VCaP (cell line): ENCODE data around the gene PAPPA.

Source experiments
- H3K27ac ChIP-seq: fragments of 450-650 bp; 2 replicates; pipeline ENCODE4 v1.5.1; 2017
- CTCF ChIP-seq: fragments of 450-650 bp; conservative IDR thresholded peaks from 2 replicates; pipeline ENCODE4 v1.5.1; 2017; ENCODE audit warnings: mild to moderate bottlenecking, moderate library complexity

The PAPPA gene

GRCh38 chr9:116204252-116204882 lies 50.8 kb downstream of the PAPPA start:
- TF ChIP-seq CTCF = no peak
- H3K27ac ChIP-seq = no peak overlapping the region

GRCh38 chr9:116207371-116208111 lies 54.0 kb downstream of the PAPPA start:
- H3K27ac ChIP-seq = no peak overlapping the region
- no peak for TF ChIP-seq CTCF

GRCh38 chr9:116208417-116209232 lies 55.0 kb downstream of the PAPPA start:
- peak; percentile 43 for TF ChIP-seq CTCF
- H3K27ac ChIP-seq = no peak overlapping the region

- no peak for TF ChIP-seq CTCF
- no peak overlapping the region for H3K27ac ChIP-seq
Measured at GRCh38 chr9:116209414-116210116, 56.0 kb downstream of the PAPPA start.

GRCh38 chr9:116212986-116213692 lies 59.5 kb downstream of the PAPPA start:
- TF ChIP-seq CTCF = no peak
- no peak overlapping the region for H3K27ac ChIP-seq

- no peak overlapping the region for H3K27ac ChIP-seq
- no peak for TF ChIP-seq CTCF
Measured at GRCh38 chr9:116213693-116214047, 60.1 kb downstream of the PAPPA start.
